ENCODE measurements around the gene UNC45A. TPM values are rescaled to one million over a fixed set of nuclear protein-coding genes. Genes with fewer than 3 reads are reported as not detected.
A peak's percentile ranks its signal among the peaks of the same experiment; 100 is the strongest.

Gene UNC45A
- total and polyA plus RNA-seq, 2 of the 13 experiments (the other 11 are each of a cell fraction or from before 2014, with no cell fraction given) = 33.8 to 39.7 TPM

DNA sequence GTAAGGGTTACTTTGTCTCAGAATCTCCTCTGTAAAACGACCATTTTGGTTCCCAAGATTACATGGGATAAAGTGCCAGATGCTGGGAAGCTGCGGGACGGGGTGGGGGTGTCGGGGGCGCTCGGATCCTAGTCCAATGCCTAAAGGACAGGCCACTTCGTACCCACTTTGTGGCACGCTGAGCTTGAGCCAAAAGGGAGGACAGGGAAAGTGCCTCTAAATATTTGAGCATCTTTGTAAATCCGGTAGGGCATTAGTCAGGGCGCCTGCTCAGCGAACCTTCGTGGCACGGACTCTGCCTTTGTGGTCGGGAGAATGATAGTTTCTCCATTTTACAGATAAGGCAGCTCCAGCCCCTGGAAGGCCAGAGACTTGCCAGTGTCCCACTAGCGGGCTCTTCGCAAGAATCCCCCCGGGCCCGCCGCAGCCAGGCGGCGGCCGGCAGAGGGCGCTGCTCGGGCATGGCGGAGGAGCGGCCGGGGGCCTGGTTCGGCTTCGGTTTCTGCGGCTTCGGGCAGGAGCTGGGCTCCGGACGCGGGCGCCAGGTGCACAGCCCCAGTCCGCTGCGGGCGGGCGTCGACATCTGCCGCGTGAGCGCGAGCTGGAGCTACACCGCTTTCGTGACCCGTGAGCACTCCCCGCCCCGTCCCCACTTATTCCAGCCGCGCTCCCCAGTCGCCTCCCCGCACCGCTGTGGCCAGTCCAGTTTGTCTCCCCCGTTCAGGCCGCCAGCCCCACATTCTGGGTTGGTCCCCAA, 21.4 kb downstream of the UNC45A start (continued):
- TF ChIP-seq, protein P1, sequence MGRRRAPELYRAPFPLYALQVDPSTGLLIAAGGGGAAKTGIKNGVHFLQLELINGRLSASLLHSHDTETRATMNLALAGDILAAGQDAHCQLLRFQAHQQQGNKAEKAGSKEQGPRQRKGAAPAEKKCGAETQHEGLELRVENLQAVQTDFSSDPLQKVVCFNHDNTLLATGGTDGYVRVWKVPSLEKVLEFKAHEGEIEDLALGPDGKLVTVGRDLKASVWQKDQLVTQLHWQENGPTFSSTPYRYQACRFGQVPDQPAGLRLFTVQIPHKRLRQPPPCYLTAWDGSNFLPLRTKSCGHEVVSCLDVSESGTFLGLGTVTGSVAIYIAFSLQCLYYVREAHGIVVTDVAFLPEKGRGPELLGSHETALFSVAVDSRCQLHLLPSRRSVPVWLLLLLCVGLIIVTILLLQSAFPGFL (CRISPR knock-in tag; IDR thresholded peaks at IDR 0.05) = no peak
- TF ChIP-seq ZC3H4 (CRISPR knock-in tag; IDR thresholded peaks at IDR 0.05; ENCODE audit: borderline replicate concordance) (0 out of 2 replicates have a peak, but pooled peaks have one; percentile 27), TRIM24 (CRISPR knock-in tag; IDR thresholded peaks at IDR 0.05) (no peak), ZFP37 (CRISPR knock-in tag; IDR thresholded peaks at IDR 0.05; ENCODE audit: borderline replicate concordance) (no peak), RBFOX2 (IDR thresholded peaks at IDR 0.05; ENCODE audit: low read depth, low read length) (0 out of 2 replicates have a peak, but pooled peaks have one; percentile 17), ZNF230 (CRISPR knock-in tag; IDR thresholded peaks at IDR 0.05) (no peak), TARDBP (CRISPR knock-in tag; IDR thresholded peaks at IDR 0.05) (no peak)
- TF ChIP-seq, protein P2, sequence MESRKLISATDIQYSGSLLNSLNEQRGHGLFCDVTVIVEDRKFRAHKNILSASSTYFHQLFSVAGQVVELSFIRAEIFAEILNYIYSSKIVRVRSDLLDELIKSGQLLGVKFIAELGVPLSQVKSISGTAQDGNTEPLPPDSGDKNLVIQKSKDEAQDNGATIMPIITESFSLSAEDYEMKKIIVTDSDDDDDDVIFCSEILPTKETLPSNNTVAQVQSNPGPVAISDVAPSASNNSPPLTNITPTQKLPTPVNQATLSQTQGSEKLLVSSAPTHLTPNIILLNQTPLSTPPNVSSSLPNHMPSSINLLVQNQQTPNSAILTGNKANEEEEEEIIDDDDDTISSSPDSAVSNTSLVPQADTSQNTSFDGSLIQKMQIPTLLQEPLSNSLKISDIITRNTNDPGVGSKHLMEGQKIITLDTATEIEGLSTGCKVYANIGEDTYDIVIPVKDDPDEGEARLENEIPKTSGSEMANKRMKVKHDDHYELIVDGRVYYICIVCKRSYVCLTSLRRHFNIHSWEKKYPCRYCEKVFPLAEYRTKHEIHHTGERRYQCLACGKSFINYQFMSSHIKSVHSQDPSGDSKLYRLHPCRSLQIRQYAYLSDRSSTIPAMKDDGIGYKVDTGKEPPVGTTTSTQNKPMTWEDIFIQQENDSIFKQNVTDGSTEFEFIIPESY (CRISPR knock-in tag; IDR thresholded peaks at IDR 0.05) = peak; percentile 87
- TF ChIP-seq, protein P3, sequence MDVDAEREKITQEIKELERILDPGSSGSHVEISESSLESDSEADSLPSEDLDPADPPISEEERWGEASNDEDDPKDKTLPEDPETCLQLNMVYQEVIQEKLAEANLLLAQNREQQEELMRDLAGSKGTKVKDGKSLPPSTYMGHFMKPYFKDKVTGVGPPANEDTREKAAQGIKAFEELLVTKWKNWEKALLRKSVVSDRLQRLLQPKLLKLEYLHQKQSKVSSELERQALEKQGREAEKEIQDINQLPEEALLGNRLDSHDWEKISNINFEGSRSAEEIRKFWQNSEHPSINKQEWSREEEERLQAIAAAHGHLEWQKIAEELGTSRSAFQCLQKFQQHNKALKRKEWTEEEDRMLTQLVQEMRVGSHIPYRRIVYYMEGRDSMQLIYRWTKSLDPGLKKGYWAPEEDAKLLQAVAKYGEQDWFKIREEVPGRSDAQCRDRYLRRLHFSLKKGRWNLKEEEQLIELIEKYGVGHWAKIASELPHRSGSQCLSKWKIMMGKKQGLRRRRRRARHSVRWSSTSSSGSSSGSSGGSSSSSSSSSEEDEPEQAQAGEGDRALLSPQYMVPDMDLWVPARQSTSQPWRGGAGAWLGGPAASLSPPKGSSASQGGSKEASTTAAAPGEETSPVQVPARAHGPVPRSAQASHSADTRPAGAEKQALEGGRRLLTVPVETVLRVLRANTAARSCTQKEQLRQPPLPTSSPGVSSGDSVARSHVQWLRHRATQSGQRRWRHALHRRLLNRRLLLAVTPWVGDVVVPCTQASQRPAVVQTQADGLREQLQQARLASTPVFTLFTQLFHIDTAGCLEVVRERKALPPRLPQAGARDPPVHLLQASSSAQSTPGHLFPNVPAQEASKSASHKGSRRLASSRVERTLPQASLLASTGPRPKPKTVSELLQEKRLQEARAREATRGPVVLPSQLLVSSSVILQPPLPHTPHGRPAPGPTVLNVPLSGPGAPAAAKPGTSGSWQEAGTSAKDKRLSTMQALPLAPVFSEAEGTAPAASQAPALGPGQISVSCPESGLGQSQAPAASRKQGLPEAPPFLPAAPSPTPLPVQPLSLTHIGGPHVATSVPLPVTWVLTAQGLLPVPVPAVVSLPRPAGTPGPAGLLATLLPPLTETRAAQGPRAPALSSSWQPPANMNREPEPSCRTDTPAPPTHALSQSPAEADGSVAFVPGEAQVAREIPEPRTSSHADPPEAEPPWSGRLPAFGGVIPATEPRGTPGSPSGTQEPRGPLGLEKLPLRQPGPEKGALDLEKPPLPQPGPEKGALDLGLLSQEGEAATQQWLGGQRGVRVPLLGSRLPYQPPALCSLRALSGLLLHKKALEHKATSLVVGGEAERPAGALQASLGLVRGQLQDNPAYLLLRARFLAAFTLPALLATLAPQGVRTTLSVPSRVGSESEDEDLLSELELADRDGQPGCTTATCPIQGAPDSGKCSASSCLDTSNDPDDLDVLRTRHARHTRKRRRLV (CRISPR knock-in tag; IDR thresholded peaks at IDR 0.05) = no peak

Measured in HepG2 (cell line).